NB4 (cell line): ENCODE results near the gene PTPRD.

Experiments
- POLR2A ChIP-seq: IDR thresholded peaks from 2 replicates; pipeline ENCODE4 v1.6.1; 2011; ENCODE audit warnings: mild to moderate bottlenecking; ENCODE audit not compliant: insufficient read length; ENCODE audit errors: extremely low read depth
- TF ChIP-seq, protein P1 (sequence below): IDR thresholded peaks from 2 replicates; pipeline ENCODE4 v1.6.1; 2011; ENCODE audit warnings: low read depth, low read length

DNA sequence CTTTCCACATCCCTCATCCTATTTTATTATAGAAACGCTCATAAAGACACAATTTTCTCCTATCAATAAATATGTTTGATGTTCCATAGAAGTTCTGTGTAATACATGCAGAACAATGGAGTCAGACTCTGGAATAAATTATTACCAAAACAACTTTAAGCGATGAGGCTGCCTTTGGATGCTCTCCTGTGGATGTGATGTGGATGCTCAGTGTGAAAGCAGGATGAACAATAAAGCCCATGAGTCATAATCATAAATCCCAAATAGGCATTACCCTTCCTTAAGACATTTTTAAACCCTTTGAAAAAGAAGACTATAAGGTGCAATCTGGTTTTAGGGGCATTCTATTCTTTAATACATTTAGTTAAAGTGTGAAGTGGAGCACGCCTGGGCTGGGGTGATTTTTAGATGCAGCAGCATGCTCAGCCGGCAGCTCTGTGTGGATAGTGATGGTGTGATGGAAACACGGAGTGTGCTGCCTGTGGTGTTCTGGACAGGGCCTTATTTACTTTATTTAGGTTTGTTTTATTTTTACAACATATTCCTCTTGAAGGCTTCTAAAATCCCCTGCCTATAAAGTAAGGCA is 991.4 kb downstream of the PTPRD start:
- TF ChIP-seq POLR2A = no peak
- TF ChIP-seq, protein P1, sequence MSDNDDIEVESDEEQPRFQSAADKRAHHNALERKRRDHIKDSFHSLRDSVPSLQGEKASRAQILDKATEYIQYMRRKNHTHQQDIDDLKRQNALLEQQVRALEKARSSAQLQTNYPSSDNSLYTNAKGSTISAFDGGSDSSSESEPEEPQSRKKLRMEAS = no peak
